HG03159 (cell line): ENCODE data around the gene KRT34.
"Not testable (repeated sequence)": the region's sequence is repeated elsewhere in the genome, so short reads cannot be mapped to it uniquely, and the experiment has no call there.

Source experiments
- ATAC-seq: cut with Tn5 transposase; IDR thresholded peaks from one replicate; pipeline ENCODE4 v1.9.1; 2021; ENCODE audit warnings: mild to moderate bottlenecking, moderate library complexity; ENCODE audit not compliant: unreplicated experiment

The KRT34 gene

DNA sequence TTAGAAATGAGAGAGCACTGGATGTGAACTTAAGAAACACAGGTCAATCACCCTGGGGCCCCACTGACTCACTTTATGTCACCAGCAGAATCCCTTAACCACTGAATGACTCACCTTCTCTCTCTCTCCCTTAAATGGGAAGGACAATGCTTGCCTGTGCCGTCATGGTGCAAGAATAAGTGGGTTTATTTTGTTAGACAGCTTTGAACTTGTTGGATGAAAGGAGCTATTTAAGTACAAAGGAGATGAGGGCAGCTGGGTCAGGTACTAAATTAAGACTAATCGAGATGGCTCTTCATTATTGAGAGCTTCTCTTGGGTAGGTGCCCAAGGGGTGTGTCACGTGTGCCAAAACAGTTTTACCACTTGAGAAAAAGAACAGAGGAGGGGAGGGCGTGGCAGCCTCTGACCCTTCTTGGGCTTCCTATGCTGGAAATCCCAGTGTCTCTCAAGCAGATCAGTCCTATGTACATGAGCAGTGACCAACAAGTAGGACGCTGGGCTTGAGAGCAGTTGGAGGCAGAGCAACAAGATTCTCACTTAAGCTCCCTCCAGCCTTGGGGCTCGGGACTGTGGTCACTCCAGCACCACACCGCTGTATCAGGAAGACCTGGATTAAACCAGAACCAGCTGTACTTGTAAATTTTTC, 22.0 kb upstream of the KRT34 start:
- ATAC-seq: no peak

DNA sequence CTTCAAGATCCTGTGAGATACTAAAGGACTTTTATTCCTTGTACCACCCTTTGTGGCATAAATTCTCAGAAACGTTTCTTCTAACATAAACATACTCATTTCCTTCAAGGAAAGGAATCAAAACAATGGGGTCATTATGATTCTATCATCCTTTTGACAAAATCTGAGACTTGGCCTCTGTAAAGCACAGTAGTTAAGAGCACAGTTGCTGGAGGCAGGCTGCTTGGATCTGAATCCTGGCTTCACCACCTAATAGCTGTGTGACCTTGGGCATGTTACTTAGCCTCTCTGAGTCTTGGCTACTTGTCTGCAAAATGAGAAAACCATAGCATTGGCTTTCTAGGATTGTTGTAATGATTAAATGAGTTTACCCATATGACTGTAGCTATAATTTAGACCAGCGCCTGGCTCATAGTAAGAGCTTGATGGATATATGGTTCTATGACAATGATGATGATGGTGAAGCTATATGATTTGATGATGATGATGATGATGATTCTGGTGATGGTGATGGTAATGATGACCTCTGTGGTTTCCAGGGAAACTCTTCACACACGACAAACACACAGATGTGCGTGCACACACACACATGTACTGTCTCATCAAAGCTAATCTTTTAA, 21.4 kb upstream of the KRT34 start:
- no peak for ATAC-seq

DNA sequence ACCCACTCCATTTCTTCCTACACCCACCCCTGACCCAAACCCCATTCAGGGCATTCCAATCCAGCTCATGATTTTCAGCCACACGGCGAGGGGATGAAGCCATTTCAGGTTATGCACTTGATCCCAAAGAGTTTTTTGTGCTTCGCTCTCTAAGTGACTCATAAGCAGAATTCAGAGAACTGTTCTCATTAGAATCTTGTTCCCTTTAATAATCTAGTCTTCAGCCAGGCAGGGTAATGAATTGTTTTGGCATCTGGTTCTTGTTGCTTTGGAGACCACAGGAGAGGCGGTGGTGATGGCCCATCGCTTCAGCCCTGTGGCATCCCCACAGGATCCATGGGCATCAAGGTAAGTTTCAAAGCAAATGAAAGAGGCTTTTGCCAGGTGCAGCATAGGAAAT, 20.1 kb upstream of the KRT34 start:
- no peak for ATAC-seq

DNA sequence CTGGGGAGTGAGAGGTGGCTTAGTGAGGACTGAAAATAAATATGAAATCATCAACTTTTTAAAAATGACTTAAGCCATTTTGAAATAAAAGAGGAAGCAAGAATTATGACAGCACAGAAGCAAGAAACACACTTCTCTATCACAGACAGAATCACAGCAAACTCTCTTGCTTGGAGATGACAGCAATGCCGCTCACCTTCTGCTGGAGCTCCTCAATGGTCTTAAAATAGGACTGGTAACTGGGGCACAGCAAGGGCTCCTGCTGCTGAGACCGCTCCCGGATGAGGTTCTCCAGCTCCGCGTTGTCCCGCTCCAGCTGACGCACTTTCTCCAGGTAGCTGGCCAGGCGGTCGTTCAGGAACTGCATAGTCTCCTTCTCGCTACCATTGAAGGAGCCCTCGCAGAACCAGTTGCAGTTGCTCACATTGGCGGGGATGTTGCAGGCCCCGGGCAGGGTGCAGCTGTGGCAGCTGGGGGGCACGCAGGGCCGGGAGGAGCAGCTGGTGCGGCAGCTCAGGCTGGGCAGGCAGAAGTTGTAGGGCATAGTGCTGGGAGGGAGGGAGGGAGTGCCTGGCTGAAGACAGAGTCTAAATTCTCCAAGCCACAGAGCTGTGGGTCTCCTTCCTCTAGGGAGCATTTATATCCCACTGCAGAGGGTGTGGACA, 15.0 kb upstream of the KRT34 start, which contains the start of gene KRT31:
Gene KRT31, minus strand, starts transcription at position 613 of the 665 bp plus-strand sequence. Its CDS starts 69 bp downstream, at position 544.
- ATAC-seq: no peak

DNA sequence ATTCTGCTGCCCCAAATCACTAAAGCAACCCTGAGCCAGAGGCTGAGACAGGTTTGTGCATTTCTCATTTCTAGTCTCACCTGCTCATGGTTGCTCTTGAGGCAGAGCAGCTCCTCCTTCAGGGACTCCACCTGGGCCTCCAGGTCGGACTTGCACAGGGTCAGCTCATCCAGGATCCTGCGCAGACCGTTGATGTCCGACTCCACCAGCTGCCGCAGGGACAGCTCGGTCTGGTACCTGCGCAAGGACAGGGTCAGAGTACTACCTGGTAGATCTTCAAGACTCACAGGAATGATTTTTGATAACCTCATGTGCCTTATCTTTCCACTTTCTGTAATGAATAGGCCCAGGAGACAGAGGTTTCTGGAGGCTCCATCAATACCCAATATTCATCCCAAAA, 14.2 kb upstream of the KRT34 start:
- no peak for ATAC-seq

DNA sequence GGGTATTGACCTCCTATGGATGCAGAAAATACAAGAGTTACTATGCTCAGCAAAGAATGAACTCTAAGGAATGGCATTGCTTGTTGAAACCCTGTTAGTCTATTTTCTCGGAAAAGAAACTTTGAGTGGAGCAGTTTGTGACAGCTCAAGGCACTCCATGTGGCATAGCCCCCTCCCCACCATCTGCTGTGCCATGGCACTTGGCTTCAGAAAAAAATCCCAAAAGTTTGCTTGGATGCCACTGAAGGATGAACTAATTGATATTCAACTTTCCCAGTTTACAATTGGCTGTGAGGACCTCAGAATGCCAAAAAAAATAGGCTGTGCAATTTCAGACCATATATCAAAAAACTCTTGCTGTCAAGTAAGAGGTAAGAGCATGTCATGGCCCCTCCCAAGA, 13.5 kb upstream of the KRT34 start:
- ATAC-seq: no peak

DNA sequence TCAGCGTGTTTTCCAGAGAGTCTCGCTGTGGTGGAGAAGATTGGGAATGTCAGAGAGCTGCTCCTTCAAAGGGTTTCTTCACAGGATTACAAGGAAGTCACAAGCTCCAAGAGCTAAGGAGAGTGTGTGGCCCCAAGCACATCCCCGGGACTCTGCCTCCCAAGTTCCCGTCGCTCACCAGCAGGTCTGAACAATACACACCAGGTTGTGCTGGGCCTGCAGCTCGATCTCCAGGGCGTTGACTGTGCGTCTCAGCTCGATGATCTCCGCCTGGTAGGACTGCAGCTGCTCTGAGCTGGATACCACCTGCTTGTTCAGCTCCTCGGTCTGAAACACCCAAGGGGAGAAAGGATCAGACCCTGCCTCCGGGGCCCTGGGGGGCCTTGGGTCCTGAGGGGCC, 12.9 kb upstream of the KRT34 start:
- ATAC-seq: not testable (repeated sequence)

DNA sequence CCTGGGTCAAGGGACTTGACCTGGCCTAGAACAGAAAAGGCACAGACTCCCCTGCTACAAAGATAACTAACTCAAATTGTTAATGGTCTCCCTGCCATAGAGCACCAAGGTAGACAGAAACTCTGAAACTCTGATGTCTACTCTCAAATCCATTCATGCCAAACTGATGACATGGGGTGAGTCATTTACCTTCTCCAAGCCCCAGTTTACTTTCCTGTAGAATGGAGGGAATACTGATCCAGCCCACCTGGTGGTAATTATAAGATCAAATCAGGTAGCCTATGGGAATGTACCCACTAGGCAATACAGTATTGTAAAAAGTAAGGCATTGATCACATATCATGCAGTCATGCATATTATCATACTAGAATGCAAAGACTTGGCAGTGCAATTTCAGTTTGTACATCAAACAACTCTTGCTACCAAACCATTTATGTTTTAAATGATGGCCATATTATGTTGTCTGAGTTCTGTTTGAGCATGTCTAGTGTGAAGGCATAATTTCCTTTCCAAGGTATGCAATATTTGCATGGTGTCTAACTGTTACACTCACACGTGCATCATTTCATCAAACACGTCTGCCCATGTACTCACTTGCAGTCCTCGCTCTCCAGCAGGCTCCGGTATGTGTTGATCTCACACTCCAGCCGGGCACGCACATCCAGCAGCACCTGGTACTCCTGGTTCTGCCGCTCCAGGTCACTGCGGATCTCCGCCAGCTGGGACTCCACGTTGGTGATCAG, 12.3 kb upstream of the KRT34 start:
- no peak for ATAC-seq

DNA sequence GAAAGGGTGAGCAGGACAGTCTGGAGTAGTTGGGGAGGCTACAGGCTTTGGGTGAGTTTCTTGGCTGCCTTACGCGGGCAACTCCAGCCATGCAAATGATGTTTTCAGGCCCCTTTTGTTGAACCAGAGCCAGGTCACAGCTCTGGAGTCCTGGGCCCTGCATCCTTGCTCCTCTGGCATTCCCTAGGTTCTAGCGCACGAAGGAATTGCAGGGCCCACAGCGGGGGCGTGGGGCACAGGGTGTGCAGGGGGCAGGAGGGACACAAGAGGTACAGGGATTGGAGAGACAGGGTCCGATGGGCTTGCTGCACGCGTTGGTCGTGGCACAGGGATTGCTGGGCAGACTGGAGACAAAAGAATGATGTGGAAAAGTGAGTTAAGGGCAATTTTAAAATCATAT, 11.7 kb upstream of the KRT34 start:
- no peak for ATAC-seq

DNA sequence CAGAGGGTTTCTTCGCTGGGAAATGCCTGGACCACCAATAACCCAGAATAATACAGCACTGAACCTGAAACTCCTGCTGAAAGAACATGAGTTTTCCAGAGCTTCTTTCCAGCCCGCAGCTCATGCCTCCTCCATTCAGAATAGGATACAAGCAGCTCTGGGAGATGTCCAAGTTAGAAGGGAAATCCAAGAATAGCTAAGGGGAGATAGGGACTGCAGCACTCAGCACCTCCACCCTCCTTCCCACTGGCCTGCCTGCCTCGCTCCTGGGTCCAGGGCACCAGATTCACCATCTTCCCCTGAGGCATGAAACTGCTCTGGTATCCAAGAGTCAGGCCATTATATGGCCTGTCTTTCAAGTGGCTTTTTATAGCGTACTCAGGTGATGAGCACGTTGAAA, 11.2 kb upstream of the KRT34 start:
- no peak for ATAC-seq

DNA sequence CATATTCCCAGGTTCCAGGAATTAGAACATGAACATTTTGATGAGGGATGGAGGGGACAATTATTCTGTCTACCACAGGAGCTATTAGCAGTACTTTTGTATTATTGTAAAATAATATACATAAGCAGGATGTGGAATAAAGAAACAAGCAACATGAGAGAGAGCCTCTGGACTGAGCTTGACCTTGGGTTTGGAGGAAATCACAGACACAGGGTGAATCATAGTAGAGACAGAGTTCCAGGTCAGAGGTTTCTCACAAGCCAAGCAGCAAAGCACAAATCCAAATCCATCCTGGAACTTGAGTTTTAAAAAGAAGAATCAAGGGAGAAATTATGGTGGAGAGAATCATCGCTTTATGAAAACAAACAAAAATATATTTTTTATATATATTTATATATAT, 10.2 kb upstream of the KRT34 start:
- ATAC-seq: no peak

DNA sequence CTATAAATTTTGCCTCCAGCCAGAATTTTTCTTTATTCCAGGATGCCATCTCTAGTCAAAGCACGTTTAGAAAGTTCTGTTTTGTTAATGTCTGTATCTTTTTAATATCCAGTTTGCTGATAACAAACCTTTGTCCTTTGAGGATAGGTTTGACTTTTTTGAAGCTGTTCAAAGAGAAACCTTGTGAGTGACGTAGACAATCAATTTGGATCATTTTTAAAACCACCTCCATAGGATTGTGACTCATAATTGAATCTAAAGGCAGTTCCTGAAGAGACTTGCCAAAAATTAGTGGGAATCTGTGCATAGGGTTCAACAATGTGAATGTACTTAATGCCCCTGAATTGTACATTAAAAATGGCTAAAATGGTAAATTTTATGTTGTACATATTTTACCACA, 9.4 kb upstream of the KRT34 start:
- no peak for ATAC-seq

DNA sequence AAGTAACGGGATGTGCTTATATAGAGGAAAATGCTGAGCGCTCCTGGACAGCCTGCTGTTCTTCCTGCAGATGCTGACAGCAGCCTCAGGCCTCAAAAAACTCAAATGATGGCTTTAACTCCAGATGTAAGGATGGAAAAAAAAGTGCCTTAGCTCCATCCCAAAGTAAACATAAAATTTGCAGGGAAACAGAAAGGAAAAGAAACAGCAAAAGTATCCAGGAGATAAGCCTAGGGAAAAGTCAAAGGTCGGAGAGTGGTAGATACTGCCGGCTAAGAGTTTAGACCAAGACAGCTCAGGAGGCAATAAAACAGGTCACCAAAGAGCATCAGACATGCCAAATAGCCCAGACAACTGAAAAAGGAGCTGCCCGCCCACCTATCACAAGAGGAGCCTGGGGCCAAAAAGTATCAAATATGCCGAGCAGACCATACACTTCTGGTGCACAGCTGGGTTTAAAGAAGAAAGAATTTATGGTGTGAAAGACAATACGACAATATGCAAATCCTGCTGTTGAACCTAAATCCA, 8.4 kb upstream of the KRT34 start:
- ATAC-seq: no peak

DNA sequence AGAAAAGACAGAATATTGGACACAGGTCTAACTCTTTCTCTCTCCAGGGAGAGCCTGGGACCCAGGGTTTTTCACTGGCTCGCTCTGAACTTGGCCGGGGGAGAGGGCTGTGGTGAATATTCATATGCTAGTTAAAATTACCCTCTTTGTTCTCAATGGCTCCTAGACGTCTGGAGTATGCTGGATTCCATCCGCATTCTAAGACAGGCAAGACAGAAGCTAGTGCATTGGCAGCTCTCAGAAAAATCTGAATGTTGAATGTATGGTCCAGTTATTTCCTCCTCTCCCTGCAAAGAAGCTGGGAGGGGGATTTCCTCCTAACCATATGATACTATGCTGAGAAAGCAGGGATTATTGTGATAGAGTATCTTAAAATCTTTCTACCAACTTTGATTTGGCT, 5.6 kb upstream of the KRT34 start:
- no peak for ATAC-seq

DNA sequence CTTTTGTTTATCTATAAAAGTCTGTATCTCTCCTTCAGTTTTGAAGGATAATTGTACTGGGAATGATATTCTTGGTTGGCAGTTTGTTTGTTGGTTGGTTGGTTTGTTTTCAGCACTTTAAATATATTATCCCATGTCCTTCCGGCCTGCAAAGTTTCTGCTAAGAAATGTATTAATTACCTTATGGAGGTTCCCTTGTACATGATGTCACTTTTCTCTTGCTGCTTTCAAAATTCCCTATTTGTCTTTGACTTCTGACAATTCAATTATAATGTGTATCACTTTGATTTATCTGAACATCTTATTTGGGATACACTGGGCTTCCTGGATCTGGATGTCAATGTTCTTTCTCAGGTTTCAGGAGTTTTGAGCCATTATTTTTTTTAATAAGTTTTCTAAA, 4.1 kb upstream of the KRT34 start:
- ATAC-seq: no peak

DNA sequence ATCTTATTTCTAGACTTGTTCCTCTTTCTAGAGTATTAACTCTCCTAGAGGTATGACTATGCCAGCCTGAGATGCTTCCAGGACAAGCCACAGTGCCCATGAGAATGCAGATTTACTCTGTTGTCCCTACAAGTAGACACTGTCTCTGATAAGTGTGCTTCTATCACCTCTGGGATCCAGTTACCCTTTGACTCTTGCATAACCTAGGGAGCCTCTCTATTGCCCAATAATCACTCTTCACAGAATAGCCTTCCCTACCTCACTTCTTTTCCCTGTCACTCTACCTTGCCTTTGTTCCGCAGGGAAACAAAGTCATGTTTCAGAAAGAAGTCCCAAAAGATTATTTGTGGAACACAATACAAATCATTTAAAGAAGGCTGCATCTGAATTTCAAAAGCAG, 1.6 kb upstream of the KRT34 start:
- ATAC-seq: no peak

DNA sequence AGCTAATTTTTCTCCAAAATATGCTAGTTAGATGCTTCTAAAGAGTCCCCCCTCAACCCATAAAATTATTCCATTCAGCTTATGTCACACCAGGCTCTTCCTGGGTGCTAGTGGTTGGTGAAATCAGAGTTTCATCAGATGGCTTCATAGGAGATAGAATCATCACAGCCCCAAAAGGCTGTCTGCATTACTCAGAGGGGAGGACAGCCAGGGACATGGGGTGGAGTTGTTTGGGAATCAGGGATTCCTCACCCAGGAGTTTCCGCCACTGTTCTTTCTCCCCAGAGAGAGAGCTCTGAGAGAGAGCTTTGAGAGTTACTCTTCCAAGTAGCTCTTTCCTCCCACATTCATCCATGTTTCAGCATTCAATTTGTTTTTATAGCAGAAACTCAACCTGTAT, 288 bp upstream of the KRT34 start:
- ATAC-seq: no peak

DNA sequence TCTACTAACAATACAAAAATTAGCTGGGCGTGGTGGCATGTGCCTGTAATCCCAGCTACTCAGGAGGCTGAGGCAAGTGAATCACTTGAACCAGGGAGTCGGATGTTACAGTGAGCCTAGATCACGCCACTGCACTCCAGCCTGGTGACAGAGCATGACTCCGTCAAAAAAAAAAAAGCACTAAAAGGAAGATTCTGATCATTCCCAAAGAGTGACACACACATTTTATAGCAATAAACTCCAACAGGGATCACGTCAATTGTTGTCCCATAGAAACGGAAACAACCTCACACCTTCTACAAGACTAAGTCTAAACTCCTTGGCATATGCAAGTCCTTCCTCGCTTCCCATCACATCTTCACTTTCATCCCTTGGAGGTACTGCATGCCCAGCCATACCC, 2.0 kb downstream of the KRT34 start:
- not testable (repeated sequence) for ATAC-seq

DNA sequence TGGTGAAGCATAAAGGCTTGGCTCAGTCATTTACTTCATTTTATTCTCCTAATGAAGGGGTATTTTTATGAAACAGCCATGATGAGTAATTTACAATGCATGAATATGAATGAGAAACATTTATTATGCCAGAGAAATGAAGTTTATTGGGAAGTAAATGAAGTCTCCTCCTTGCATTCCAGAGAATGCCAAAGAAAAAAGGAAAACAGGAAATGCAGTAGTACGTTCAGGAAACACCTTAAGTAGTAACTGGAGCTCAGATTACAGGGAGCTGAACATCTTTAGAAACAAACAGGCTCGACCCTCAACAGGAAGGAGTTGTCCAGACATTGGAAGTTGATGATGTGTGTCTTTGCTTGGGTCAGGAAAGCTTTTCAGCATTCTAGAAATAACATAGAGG, 4.6 kb downstream of the KRT34 start:
- no peak for ATAC-seq

DNA sequence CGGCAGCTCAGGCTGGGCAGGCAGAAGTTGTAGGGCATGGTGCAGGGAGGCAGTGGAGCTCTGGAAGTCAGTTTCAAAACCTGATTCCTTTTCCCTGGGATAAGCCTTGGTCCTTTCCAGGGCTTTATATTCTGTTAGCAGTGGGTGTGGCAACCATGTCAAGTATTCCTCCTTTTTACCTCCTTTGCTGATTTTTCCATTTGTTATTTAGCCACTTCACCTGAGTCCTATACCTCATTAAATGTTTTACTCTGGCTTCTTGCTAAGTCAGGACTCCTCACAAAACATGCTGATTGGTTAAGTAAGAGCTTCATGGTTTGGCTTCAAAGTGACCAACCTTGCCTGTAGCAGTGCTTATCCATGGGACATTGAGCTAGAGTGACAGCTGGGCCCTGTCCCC, 12.4 kb downstream of the KRT34 start, which contains the start of gene KRT33B:
Gene KRT33B, minus strand, starts transcription at position 101 of the 400 bp plus-strand sequence. Its CDS starts 63 bp downstream, at position 38.
- ATAC-seq: no peak

DNA sequence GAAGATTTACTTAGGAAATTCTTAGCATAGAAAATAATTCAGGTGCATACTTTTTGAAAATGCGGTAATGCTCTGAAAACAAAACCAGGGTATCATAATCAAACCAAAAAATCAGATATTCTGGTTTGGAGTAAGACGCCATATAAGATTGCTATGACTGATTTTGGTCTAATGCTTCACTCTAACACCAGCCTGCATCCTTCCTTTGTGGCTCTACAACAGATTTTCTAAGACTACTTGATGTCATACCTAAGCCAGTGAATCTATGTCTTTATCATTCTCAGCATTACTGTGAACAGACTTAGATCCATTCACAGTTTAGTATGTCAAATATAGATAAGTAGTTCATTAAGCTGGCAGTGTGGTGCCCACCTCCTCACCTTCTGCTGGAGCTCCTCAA, 13.1 kb downstream of the KRT34 start:
- ATAC-seq: no peak
